ENCODE data around the gene PACRG.

- no peak for TF ChIP-seq POLR2AphosphoS5 (IDR thresholded peaks at IDR 0.05; ENCODE audit: insufficient read depth, low read depth, low read length)
- TF ChIP-seq, protein P1, sequence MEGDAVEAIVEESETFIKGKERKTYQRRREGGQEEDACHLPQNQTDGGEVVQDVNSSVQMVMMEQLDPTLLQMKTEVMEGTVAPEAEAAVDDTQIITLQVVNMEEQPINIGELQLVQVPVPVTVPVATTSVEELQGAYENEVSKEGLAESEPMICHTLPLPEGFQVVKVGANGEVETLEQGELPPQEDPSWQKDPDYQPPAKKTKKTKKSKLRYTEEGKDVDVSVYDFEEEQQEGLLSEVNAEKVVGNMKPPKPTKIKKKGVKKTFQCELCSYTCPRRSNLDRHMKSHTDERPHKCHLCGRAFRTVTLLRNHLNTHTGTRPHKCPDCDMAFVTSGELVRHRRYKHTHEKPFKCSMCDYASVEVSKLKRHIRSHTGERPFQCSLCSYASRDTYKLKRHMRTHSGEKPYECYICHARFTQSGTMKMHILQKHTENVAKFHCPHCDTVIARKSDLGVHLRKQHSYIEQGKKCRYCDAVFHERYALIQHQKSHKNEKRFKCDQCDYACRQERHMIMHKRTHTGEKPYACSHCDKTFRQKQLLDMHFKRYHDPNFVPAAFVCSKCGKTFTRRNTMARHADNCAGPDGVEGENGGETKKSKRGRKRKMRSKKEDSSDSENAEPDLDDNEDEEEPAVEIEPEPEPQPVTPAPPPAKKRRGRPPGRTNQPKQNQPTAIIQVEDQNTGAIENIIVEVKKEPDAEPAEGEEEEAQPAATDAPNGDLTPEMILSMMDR (IDR thresholded peaks at IDR 0.05; ENCODE audit: extremely low read depth in 1 of 2, insufficient read depth in 1 of 2, low read depth in 1 of 2, low read length in 2 of 2), result no peak
These were observed 456.0 kb downstream of the PACRG start for GRCh38 chr6:163183806-163184205.
